Activated naive CD8-positive, alpha-beta T cell treated with anti-CD3 and anti-CD28 coated beads for 36 hours (primary cell): Measurements from ENCODE around the gene LRCH4. TPM values are rescaled to one million over a fixed set of nuclear protein-coding genes. Genes with fewer than 3 reads are reported as not detected.
"Not testable (repeated sequence)": the region's sequence is repeated elsewhere in the genome, so short reads cannot be mapped to it uniquely, and the experiment has no call there.

Experiments used
- DNase-seq: peaks from one replicate; pipeline ENCODE4 v3.0.0; 2021
- H3K27ac Mint-ChIP-seq: one replicate; pipeline ENCODE4 v1.8.0; 2022; ENCODE audit warnings: mild to moderate bottlenecking, moderate library complexity, mixed read lengths
- H3K27me3 Mint-ChIP-seq: one replicate; pipeline ENCODE4 v1.8.0; 2022; ENCODE audit warnings: mild to moderate bottlenecking, mixed read lengths
- H3K36me3 Mint-ChIP-seq: one replicate; pipeline ENCODE4 v1.8.0; 2021; ENCODE audit warnings: mild to moderate bottlenecking, mixed read lengths
- H3K4me1 Mint-ChIP-seq: one replicate; pipeline ENCODE4 v1.8.0; 2021; ENCODE audit warnings: mixed read lengths
- H3K4me3 Mint-ChIP-seq: one replicate; pipeline ENCODE4 v1.8.0; 2022; ENCODE audit warnings: mild to moderate bottlenecking, moderate library complexity, mixed read lengths
- H3K9me3 Mint-ChIP-seq: one replicate; pipeline ENCODE4 v1.8.0; 2022; ENCODE audit warnings: mixed read lengths
- total RNA-seq, 2 experiments: library from RNA; stranded (reverse); gene quantifications; one replicate each; pipeline ENCODE4 v1.2.3, GENCODE V29; 2021

The LRCH4 gene
- total RNA-seq, 2 experiments from 2014 or later, result 65.6 to 68.1 TPM

DNA sequence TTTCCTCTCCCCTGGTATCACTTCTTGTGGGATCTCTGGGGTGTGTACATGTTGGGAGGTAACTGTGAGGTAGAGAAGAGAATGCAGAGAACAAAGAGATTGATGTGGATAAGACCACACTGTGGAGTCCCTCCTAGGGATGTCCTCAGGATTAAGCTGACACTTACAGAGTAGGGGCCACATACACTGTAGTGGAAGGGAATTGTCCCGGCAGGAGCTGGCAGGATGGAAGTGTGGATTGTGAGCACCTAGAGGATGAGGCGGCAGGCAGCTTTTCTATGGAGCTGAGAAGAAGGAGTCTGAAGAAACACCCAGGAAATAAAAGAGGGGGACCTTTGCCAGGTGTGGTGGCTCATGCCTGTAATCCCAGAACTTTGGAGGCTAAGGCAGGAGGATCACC lies 33.4 kb downstream of the LRCH4 start:
- Mint-ChIP-seq H3K4me1 (peaks cover 32% of the 10 kb centered on the region), H3K27ac (no peak overlapping the region), H3K9me3 (no peaks in the 10 kb centered on the region), H3K27me3 (no peaks in the 10 kb centered on the region), H3K4me3 (no peak overlapping the region), H3K36me3 (peaks cover 42% of the 10 kb centered on the region)
- no peak for DNase-seq

DNA sequence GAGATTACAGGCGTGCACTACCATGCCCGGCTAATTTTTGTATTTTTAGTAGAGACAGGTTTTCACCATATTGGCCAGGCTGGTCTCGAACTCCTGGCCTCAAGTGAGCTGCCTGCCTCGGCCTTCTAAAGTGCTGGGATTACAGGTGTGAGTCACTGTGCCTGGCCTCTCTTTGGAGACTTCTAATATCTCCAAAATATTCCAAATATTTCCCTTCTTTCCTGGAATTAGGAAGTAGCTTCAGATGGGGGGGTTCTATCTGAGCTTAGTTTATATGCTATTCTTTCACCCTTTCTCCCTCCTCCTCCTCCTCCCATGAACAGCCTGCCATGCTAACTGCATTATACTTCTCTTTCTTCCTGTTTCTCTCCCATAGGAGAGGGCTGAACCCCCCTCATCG lies 37.5 kb downstream of the LRCH4 start:
- not testable (repeated sequence) for H3K9me3 Mint-ChIP-seq, DNase-seq, H3K27me3 Mint-ChIP-seq
- Mint-ChIP-seq H3K4me1 (peaks cover 66% of the 10 kb centered on the region), H3K27ac (peak overlapping the region; percentile 99), H3K36me3 (peaks cover 46% of the 10 kb centered on the region), H3K4me3 (peak overlapping the region; percentile 41)

DNA sequence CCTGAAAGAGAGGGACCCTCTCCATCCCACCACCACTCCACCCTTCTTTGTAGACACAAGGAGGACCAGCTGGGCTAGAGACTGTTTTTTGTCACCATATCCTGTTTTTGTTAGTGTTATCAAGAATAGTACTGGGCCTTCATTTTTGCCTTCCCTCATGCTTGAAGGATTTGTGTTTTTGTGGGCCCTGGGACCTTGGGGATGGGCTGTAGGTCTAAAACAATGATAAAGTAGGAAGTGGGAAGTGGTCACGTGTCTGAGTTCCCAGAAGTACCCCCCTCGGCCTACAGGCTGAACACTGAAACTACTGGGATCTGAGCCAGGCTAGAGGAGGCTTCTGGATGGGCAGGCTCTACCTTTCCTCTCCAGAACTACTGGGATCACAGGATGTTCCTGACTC lies 38.1 kb downstream of the LRCH4 start:
- Mint-ChIP-seq H3K36me3 (peaks cover 47% of the 10 kb centered on the region), H3K9me3 (no peaks in the 10 kb centered on the region), H3K27me3 (no peaks in the 10 kb centered on the region), H3K27ac (peak overlapping the region; percentile 99), H3K4me1 (peaks cover 71% of the 10 kb centered on the region), H3K4me3 (peak overlapping the region; percentile 82)
- DNase-seq, result no peak

DNA sequence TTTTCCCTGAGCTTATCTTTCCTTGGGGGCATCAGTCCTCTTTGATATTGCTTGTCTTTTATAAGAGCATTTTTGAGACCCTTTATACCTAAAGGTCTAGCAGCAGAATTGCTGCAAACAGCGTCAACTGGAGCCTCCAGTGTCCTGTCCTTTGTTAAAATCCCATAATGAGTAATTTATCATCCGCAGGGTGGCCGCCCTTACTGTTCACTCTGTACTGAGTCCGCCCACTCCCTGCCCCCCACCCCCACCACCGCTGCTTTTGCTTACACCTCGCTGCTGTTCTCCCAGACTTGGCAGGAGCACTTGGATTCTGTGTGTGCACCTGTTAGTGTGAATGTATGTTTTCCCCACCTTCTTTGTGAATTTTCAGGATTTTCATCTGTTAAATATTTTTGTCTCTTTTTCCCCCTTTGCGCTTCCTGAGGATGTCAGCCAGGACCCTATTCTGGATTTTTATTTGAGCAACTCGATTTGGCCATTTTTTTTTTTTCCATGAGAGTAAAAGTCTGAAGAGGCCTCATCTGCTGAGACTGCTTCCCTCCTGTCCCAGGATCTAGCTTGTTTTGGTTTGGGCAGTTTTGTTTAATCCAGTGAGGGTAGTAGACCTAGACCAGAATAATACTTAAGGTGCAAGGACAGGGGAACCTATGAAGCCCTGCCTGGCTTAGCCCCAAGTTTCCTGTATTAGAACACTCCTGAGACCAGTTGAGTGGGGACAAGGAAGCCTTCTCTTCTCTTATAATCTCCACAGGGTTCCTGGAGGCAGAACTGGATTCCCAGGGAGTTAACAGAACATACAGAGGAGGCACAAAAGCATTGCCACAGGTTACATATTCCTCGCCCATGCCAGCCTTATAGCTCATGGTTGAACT lies 38.8 kb downstream of the LRCH4 start:
- Mint-ChIP-seq H3K27ac (peak overlapping the region; percentile 99), H3K36me3 (peaks cover 48% of the 10 kb centered on the region)

DNA sequence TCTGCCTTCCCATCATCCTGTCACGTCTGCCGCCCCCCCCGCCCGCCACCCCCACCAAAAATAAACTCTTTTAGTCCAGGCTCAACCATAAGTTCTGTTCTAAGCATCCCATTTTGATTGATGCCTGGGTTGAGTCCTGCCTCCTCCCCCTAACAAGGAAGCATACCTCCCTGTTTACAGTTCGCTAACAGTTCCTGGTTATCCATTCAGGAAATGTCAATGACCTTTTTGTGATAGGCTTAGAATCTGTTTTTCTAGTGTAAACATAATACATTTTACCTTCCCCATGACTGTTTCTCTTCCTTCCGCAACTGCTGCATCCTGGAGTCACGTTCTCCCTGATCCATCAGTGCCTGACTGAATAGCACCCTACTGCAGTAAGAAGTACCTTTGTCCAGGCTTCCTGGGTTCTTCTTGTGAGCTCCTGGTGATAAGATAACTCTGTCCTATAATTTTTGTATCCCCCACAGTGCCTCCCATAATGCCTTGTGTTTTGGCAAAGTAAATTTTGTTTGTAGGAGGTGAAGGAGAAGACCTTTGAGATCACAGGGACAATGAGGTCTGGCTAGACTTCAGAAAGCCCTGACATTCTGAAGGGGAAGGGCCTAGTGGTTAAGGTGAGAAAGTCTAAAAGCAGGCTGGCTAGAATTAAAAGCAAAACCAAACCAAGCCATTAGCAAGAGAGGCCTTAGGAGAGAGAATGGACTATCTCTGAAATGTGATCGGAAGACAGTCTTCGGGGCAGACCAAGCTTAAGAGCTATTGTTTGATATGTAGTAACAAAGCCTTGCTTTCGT lies 39.6 kb downstream of the LRCH4 start:
- Mint-ChIP-seq H3K4me3 (peak overlapping the region; percentile 82), H3K27me3 (no peaks in the 10 kb centered on the region), H3K27ac (peak overlapping the region; percentile 99), H3K9me3 (no peaks in the 10 kb centered on the region), H3K36me3 (peaks cover 52% of the 10 kb centered on the region), H3K4me1 (peaks cover 84% of the 10 kb centered on the region)
- peak; percentile 42 for DNase-seq

More for the DNA sequence above, 38.8 kb downstream of the LRCH4 start:
- H3K4me1 Mint-ChIP-seq, result peaks cover 77% of the 10 kb centered on the region
- no peak for DNase-seq
- H3K4me3 Mint-ChIP-seq, result peak overlapping the region; percentile 82
- H3K9me3 Mint-ChIP-seq, result no peaks in the 10 kb centered on the region
- no peaks in the 10 kb centered on the region for H3K27me3 Mint-ChIP-seq

DNA sequence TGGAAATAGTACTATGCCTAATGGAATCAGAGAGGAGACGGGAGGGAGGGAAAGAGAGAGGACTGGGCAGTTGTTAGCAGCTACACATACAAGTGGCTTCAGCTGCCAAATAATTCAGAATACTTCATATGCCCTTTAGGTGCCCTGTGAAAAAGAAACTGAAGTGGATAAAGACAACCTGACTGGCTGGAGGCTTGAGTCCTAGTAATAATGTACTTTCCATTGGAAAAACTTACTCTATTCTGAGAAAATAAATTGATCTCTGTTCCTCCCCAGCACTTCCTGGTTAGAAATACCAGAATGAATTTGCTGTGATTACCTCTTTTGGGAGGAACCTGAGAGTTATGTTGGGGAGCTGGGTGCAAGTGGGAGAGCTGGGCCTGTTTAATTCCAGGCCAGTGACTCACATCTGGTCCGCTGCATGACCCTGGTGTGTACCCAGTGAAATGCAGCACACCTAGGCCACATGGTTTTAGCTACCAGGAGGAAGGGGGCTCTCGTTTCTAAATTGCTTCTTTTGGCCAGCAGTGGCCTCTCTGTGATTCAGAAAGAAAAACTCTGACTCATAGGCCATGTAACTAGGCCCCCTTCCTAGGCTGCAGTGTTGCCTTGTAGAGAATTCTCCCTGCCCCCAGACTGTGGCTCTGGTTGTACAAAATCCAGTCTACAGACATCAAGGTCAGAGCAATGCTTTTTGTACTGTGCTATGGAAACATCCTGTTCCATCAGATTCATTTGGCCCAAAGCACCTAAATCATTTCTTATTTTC lies 40.4 kb downstream of the LRCH4 start:
- H3K36me3 Mint-ChIP-seq, result peaks cover 57% of the 10 kb centered on the region
- H3K4me3 Mint-ChIP-seq, result peak overlapping the region; percentile 82
- H3K27ac Mint-ChIP-seq, result peak overlapping the region; percentile 99
- no peaks in the 10 kb centered on the region for H3K27me3 Mint-ChIP-seq
- peaks cover 88% of the 10 kb centered on the region for H3K4me1 Mint-ChIP-seq
- DNase-seq, result peak; percentile 78
- no peaks in the 10 kb centered on the region for H3K9me3 Mint-ChIP-seq

DNA sequence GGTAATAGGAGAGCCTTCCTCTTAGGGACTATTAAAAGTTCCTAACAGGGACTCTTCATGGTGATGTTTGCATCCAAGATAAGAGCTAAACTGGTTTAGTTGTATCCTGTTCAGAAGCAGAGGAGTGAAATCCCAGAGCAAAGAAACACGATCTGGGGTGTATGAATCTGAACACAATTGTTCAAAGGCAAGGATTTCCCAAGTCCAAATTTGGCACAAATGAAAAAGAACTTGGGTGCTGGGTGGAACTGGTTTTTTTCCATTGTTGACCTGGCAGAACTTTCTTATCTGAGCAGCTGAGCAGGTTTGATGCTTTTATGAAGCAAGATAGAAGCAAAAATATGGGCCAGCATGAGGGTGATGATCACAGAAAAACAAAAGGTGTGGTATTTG lies 41.0 kb downstream of the LRCH4 start:
- no peak for DNase-seq
- Mint-ChIP-seq H3K4me1 (peaks cover 86% of the 10 kb centered on the region), H3K36me3 (peaks cover 56% of the 10 kb centered on the region), H3K9me3 (no peaks in the 10 kb centered on the region), H3K4me3 (peak overlapping the region; percentile 76), H3K27me3 (no peaks in the 10 kb centered on the region), H3K27ac (peak overlapping the region; percentile 99)

DNA sequence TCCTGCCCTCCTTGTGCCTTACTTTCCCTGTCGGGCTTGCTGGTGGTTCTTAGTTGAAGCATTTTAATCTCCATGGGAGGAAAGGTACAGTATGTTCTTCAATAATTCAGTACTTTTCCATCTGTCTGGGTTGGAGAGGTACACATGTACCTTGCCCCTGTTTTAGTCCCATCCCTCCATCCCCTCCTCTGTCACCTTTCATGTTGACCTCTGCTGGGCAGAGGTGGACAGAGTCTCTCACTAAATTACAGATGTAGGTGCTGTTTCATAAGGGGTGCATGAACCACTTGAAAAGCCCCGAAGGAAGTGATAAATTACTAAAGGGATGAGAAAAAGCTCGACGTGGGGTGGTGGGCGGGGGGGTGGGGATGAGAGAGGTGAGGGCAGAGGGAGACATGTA lies 41.5 kb downstream of the LRCH4 start:
- H3K9me3 Mint-ChIP-seq, result no peaks in the 10 kb centered on the region
- peak overlapping the region; percentile 99 for H3K27ac Mint-ChIP-seq
- no peaks in the 10 kb centered on the region for H3K27me3 Mint-ChIP-seq
- DNase-seq, result no peak
- H3K4me1 Mint-ChIP-seq, result peaks cover 82% of the 10 kb centered on the region
- H3K4me3 Mint-ChIP-seq, result peak overlapping the region; percentile 76
- H3K36me3 Mint-ChIP-seq, result peaks cover 56% of the 10 kb centered on the region

DNA sequence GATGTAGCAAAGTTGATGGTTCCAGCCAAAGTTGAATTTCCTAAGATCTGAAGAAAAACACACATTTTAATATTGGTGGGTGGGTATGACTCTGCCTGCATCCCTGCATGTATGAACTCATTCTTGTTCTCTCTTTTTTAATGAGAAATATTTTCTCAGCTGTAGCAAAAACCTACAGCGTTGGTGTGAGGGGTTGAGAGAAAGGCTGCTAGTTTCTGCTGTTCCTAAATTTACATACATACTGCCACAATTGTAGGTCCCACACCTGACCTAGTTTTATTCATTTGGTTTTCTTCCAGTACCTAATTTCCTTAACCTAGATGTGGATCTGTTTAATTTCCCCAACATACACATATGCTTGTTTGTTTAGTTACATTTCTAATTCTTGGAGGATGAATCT lies 42.3 kb downstream of the LRCH4 start:
- no peak for DNase-seq
- no peaks in the 10 kb centered on the region for H3K9me3 Mint-ChIP-seq
- H3K27ac Mint-ChIP-seq, result peak overlapping the region; percentile 99
- H3K4me1 Mint-ChIP-seq, result peaks cover 77% of the 10 kb centered on the region
- H3K4me3 Mint-ChIP-seq, result peak overlapping the region; percentile 76
- no peaks in the 10 kb centered on the region for H3K27me3 Mint-ChIP-seq
- peaks cover 53% of the 10 kb centered on the region for H3K36me3 Mint-ChIP-seq

DNA sequence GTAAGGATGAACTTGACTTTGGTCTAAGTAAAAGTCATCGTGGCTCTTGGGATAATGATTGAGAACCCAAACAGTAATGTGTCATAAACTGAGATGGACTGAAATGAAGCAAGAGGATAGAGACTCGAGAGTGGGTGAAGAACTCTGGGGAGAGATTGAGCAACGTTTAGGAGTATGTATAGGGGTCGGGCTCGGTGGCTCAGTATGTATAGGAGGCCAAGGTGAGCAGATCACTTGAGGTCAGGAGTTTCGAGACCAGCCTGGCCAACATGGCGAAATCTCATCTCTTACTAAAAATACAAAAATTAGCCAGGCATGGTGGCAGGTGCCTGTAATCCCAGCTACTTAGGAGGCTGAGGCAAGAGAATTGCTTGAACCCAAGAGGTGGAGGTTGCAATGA lies 44.6 kb downstream of the LRCH4 start:
- peaks cover 38% of the 10 kb centered on the region for H3K36me3 Mint-ChIP-seq
- not testable (repeated sequence) for H3K9me3 Mint-ChIP-seq, DNase-seq, H3K27me3 Mint-ChIP-seq
- peak overlapping the region; percentile 55 for H3K27ac Mint-ChIP-seq
- peaks cover 63% of the 10 kb centered on the region for H3K4me1 Mint-ChIP-seq
- H3K4me3 Mint-ChIP-seq, result peak overlapping the region; percentile 100

DNA sequence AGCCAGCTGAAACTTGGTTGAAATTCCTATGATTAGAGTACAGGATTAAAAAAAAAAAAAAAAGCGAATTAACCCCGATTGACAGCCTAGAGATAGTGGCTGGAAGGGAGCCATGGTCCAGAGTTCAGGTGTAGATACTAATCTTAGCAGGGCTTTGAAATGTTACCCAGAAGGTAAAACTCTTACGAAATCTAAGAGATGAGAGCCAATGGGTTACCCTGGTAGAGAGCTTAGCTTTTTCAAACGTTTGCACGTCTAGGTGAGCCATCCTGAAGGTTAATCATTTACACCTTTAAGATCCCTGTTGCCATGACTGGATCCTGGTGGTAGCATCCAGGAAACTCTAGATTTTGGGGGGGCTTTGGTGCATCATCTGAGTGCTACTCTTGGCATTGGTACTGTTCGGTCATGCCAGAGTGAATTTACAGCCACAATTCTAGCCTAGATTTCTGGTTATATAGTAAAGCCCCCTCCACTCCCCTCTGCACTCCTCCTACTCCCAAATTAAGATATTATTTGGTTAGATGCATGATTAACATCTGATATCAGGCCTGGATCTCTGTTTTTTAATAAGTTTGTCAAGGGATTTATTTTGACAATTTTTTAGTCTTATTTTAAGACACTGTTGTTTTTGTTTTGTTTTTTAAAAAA lies 45.7 kb downstream of the LRCH4 start:
- no peak for DNase-seq
- Mint-ChIP-seq H3K4me1 (peaks cover 54% of the 10 kb centered on the region), H3K9me3 (no peaks in the 10 kb centered on the region), H3K36me3 (peaks cover 37% of the 10 kb centered on the region), H3K27ac (peak overlapping the region; percentile 72), H3K4me3 (peak overlapping the region; percentile 100), H3K27me3 (no peaks in the 10 kb centered on the region)

DNA sequence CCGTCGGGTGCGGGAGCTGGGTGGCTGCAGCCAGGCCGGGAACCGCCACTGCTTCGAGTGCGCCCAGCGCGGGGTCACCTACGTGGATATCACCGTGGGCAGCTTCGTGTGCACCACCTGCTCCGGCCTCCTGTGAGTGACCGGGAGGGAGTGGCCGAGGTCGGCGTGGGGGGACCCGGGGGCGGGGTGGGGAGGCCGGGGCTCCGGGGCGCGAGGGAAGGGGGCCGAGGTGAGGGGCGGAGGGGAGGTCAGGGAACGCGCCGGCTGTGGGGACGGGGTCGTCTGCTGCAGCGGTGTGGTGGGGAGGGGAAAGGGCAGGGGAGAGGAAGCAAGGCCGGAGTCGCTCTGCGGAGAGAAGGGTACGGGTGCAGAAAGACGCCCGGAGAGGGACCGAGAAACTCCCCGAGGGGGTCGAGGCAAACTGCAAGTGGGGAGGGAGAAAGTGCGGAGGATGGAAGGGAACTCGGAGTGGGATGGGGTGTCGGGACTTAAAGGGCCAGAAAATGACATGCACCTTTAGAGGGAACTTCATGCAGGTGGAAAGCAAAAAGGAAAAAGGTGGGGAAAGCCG lies 46.4 kb downstream of the LRCH4 start:
- no peaks in the 10 kb centered on the region for H3K27me3 Mint-ChIP-seq
- no peaks in the 10 kb centered on the region for H3K9me3 Mint-ChIP-seq
- H3K4me3 Mint-ChIP-seq, result peak overlapping the region; percentile 100
- H3K27ac Mint-ChIP-seq, result peak overlapping the region; percentile 98
- H3K4me1 Mint-ChIP-seq, result peaks cover 47% of the 10 kb centered on the region
- peaks cover 37% of the 10 kb centered on the region for H3K36me3 Mint-ChIP-seq
- DNase-seq, result peak; percentile 34

DNA sequence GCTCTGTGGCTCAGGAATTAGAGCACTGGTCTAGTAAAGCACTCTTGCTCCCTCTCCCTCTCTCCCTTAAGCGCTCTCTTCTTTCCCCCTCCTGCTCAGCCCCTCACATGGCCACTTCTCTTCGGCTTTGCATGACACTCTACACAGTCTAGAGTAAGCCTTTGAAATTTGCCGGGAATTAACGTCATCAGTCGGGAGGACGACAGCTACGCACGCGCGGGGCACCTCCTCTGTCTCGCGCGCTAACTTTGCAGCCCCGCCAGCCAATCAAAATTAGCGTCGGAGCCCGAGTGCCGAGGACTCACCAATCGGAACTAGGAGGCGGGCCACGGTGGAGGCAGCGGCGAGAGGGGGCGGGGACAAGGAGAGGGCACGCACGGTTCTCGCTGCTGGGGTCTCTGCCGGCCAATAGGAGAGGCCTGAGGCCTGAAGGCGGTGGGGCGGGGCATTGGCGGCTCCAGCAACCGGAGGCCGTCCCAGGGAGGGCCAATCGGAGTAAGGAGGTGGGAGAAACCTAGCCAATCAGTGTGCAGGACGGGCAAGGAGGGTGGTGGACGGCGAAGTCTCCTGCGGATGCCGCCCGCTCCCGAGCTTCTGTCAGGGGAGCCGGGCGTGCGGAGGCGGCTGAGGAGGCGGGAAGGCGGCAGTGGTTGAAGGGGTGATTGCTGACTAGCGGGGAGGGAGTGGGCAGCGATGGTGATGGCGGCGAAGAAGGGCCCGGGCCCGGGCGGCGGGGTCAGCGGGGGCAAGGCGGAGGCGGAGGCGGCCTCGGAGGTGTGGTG lies 47.1 kb downstream of the LRCH4 start, which contains the start of gene AGFG2:
TSS of gene AGFG2 (plus strand) at position 550 of the 782 bp plus-strand sequence. CDS start at position 694, 144 bp downstream.
- peak within 1 kb of the TSS; percentile 98 for H3K27ac Mint-ChIP-seq
- H3K27me3 Mint-ChIP-seq, result no peaks in the 10 kb centered on the region
- peaks cover 41% of the 10 kb centered on the region for H3K4me1 Mint-ChIP-seq
- peak within 1 kb of the TSS; percentile 100 for H3K4me3 Mint-ChIP-seq
- peak; percentile 100 for DNase-seq
- H3K36me3 Mint-ChIP-seq, result peaks cover 33% of the 10 kb centered on the region
- H3K9me3 Mint-ChIP-seq, result no peaks in the 10 kb centered on the region
